Endothelial cell (in vitro differentiated cells): ENCODE data around the gene UBE2O. TPM values are rescaled to one million over a fixed set of nuclear protein-coding genes. Genes with fewer than 3 reads are reported as not detected.

ENCODE experiments used
- DNase-seq: peaks from one replicate; pipeline ENCODE4 v3.0.0; 2021; ENCODE audit warnings: low spot score
- H3K27ac Mint-ChIP-seq: one replicate; pipeline ENCODE4 v1.8.0; 2021; ENCODE audit warnings: mixed read lengths, inconsistent platforms; ENCODE audit not compliant: unreplicated experiment
- H3K27me3 Mint-ChIP-seq: one replicate; pipeline ENCODE4 v1.8.0; 2021; ENCODE audit warnings: mild to moderate bottlenecking, moderate library complexity, mixed read lengths, inconsistent platforms; ENCODE audit not compliant: unreplicated experiment
- H3K36me3 Mint-ChIP-seq: one replicate; pipeline ENCODE4 v1.8.0; 2021; ENCODE audit warnings: mild to moderate bottlenecking, low read depth, mixed read lengths, inconsistent platforms; ENCODE audit not compliant: unreplicated experiment
- H3K4me1 Mint-ChIP-seq: one replicate; pipeline ENCODE4 v1.8.0; 2021; ENCODE audit warnings: mild to moderate bottlenecking, mixed read lengths, inconsistent platforms; ENCODE audit not compliant: unreplicated experiment
- H3K4me3 Mint-ChIP-seq: one replicate; pipeline ENCODE4 v1.8.0; 2021; ENCODE audit warnings: mild to moderate bottlenecking, mixed read lengths, inconsistent platforms; ENCODE audit not compliant: unreplicated experiment
- H3K9me3 Mint-ChIP-seq: one replicate; pipeline ENCODE4 v1.8.0; 2021; ENCODE audit warnings: mixed read lengths, inconsistent platforms; ENCODE audit not compliant: unreplicated experiment
- total RNA-seq: library from RNA; stranded (reverse); fragmentation: NEBNext Ultra II Directional; extraction: Animal tissue kit (Norgen Biotek cat#: 25700); gene quantifications from one replicate; pipeline ENCODE4 v1.2.1, GENCODE V29; 2021; ENCODE audit not compliant: unreplicated experiment
- TF ChIP-seq, protein P1 (sequence below): fragments of 200-600 bp; sonication (generic); IDR thresholded peaks from one replicate; pipeline ENCODE4 v1.5.0; 2021; ENCODE audit warnings: antibody characterized with exemption; ENCODE audit not compliant: unreplicated experiment

Gene UBE2O
- total RNA-seq, 1 donor from 2014 or later, result 49.0 TPM

DNA sequence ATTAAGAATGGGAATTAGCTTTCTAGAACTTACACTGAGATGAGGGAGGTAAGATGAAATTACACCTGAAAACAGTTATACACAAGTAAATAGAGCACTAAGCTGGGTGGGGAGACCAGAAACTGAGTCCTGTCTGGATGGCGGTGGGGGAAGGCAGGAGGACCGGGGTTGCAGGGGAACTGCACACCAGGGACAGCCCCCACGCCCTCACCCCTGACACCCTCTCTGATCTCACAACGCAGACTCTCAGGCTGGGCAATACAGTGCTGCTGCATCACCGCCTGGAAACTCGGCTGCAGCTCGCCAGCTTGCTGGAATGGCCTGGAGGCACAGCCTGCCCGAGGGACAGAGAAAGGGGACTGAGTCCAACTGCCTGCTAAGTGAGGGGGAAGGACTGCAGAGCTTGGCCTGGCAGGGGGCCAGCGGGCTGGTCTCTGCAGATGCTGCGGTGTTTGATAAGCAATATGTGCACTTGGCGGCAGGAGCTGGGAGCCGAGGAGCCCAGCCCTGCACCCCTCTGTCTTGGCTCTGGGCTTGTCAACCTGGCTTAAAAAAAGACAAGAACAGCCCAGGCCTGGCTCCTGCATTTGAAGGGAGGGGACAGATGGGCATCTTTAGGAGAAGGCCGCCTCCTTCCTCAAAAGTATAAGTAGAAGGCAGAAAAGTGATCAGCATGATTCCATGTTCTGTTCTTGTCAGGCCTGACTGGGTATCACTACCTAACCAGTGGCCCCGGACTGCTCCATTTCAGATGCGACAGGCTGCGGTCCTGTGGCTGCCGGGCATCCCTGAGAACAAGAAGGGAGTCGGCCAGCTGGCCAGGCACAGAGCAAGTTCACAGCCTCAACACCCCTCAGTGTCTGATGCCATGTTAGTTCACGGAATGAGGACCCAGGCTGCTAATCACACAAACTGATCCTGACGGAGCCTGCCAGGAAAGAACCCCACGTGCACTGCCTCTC, 38.3 kb downstream of the UBE2O start:
- Mint-ChIP-seq H3K27ac (no peak overlapping the region), H3K4me1 (peaks cover 14% of the 10 kb centered on the region), H3K27me3 (no peaks in the 10 kb centered on the region), H3K9me3 (no peaks in the 10 kb centered on the region), H3K36me3 (peaks cover 9% of the 10 kb centered on the region), H3K4me3 (no peak overlapping the region)
- no peak for DNase-seq
- TF ChIP-seq, protein P1, sequence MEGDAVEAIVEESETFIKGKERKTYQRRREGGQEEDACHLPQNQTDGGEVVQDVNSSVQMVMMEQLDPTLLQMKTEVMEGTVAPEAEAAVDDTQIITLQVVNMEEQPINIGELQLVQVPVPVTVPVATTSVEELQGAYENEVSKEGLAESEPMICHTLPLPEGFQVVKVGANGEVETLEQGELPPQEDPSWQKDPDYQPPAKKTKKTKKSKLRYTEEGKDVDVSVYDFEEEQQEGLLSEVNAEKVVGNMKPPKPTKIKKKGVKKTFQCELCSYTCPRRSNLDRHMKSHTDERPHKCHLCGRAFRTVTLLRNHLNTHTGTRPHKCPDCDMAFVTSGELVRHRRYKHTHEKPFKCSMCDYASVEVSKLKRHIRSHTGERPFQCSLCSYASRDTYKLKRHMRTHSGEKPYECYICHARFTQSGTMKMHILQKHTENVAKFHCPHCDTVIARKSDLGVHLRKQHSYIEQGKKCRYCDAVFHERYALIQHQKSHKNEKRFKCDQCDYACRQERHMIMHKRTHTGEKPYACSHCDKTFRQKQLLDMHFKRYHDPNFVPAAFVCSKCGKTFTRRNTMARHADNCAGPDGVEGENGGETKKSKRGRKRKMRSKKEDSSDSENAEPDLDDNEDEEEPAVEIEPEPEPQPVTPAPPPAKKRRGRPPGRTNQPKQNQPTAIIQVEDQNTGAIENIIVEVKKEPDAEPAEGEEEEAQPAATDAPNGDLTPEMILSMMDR, result no peak

DNA sequence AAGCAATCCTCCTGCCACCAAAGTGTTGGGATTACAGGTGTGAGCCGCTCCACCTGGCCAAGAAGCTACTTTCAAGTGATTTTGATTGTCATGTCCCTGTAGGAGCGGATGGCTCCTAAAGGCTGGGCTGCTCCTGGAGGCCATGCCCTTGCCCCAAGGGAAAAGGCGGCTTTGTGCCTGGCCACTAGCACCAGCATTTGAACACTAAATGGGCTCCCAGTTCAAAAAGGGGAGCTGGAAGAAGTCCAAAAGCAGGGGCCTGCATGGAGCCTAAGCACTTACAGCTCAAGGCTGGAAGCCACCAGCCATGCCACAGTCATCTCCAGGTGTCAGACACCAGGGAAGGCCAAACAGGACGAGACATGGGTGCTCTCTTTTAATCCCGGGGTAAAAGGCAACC, 41.7 kb downstream of the UBE2O start:
- no peak for DNase-seq
- Mint-ChIP-seq H3K36me3 (peaks cover 10% of the 10 kb centered on the region), H3K27ac (no peak overlapping the region), H3K4me3 (no peak overlapping the region), H3K27me3 (peaks cover 2% of the 10 kb centered on the region), H3K9me3 (no peaks in the 10 kb centered on the region), H3K4me1 (peaks cover 6% of the 10 kb centered on the region)
- TF ChIP-seq, protein P1, result no peak

DNA sequence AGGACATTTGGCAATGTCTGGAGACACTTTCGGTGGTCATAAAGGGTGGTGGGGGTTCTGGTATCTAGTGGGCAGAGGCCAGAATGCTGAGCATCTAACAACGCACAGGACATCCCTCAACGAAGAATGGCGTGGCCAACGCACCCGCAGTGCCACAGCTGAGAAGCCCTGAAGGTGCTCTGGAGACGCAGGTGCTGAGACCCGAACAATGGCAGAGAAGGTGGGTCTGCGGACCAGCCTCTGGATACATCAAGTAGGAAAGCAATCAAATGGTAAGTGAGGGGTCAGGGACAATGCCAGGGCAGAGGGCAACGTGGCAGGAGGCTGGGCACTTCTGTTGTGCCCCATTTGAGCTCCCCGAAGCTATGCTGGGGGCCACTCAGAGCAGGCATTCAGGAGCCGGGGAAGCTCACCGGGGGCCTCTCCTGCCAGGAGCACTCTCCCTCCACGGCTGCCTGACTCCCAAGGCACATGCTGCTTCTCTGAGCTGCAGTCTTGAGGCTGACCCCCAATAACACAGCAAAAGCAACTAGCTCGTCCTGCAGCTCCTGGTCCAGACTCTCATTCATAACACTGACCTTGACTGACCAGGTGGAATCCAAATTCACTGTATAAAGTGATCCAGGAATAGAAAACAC, 42.5 kb downstream of the UBE2O start:
- peaks cover 6% of the 10 kb centered on the region for H3K4me1 Mint-ChIP-seq
- no peak overlapping the region for H3K27ac Mint-ChIP-seq

DNA sequence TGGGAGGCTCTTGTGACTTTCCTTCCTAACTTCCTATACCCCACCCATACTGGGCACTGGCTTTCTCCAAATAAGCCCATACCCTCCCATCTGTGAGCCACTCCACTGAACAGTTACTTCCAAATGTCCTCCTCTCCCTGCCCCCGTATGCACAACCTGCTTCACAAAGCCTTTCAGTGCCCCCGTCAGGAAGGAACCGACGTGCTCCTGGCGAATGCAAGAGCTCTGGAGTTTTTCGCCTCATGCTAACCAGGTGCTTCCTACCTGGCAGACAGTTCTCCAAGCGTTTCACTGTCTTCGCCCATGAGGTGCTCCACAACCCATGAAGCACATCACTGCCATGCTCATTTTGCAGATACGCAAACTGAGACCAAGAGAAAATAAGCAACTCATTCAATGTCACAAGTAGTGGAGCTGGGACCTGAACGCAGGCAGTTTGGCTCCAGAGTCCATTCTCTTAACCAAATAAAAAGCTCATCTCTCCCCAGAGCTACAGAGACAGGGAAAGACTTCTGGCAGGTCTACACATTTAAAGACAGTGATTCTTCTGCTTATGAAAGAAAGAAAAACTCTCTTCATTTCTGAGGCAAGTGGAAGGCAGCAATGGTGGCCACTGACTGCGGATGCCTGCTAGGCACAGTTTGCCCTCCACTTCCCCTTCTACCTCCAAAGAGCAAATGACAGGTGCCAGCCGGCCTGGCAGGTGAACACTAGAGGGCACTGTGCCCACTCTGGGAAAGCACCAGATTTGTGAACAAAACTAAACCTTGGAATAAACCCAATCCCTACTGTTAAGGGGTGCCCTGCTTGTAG, 44.7 kb downstream of the UBE2O start:
- peak; percentile 76 for DNase-seq
- Mint-ChIP-seq H3K27ac (no peak overlapping the region), H3K36me3 (peaks cover 26% of the 10 kb centered on the region), H3K27me3 (peaks cover 2% of the 10 kb centered on the region), H3K4me1 (no peaks in the 10 kb centered on the region), H3K9me3 (no peaks in the 10 kb centered on the region), H3K4me3 (peak overlapping the region; percentile 59)
- TF ChIP-seq, protein P1, result peak; percentile 78

More for the DNA sequence above, 42.5 kb downstream of the UBE2O start:
- H3K27me3 Mint-ChIP-seq, result peaks cover 2% of the 10 kb centered on the region
- H3K36me3 Mint-ChIP-seq, result peaks cover 11% of the 10 kb centered on the region
- TF ChIP-seq, protein P1, result no peak
- no peak for DNase-seq
- H3K4me3 Mint-ChIP-seq, result no peak overlapping the region
- H3K9me3 Mint-ChIP-seq, result no peaks in the 10 kb centered on the region
